Endothelial cell of umbilical vein (primary cell): ENCODE results near the gene GGACT. TPM values are rescaled to one million over a fixed set of nuclear protein-coding genes. Genes with fewer than 3 reads are reported as not detected.

ENCODE experiments used
- BruUV-seq: library from RNA; stranded (reverse); fragments of 400-500 nt; replicated peaks from 2 replicates; lab custom pipeline; 2021; lab: Mats Ljungman, UMichigan
- CTCF ChIA-PET: fragments of 300-600, 350-600 bp; sonication (Branson Sonifier 250); formaldehyde crosslinking; loops from one replicate; lab custom pipeline; 2021; ENCODE audit warnings: antibody characterized with exemption, inconsistent platforms; lab: Charles Lee
- POLR2A ChIA-PET: fragments of 300-600, 350-600 bp; sonication (Branson Sonifier 250); formaldehyde crosslinking; loops from one replicate; lab custom pipeline; 2021; ENCODE audit warnings: antibody characterized with exemption, inconsistent platforms; lab: Charles Lee
- DNase-seq: peaks from one replicate; pipeline ENCODE4 v3.0.0-alpha.2; 2011; ENCODE audit warnings: low read depth, low spot score
- FAIRE-seq: peaks from 2 replicates; lab custom pipeline; 2011; peaks lifted over from hg19 to GRCh38; lab: Jason Lieb, UNC
- H2AFZ ChIP-seq: 2 replicates; pipeline ENCODE4 v1.6.0; 2012; ENCODE audit warnings: low read depth, low read length, control low read depth, inconsistent platforms
- H3K27ac ChIP-seq: 2 replicates; pipeline ENCODE4 v1.5.1; 2011; ENCODE audit warnings: low read depth, mild to moderate bottlenecking, control low read depth, low read length, moderate library complexity; ENCODE audit not compliant: insufficient read depth
- H3K27me3 ChIP-seq, 2 experiments: 2 replicates each; pipeline versions ENCODE4 v1.6.0 to v1.6.1; 2011; ENCODE audit warnings: low read length in 2 of 2, mixed read lengths in 1 of 2; ENCODE audit not compliant: control insufficient read depth in 2 of 2, insufficient read depth in 2 of 2
- H3K36me3 ChIP-seq, 2 experiments: 2 replicates in 1 of 2; 3 replicates in 1 of 2; pipeline ENCODE4 v1.5.1; 2011; ENCODE audit warnings: low read length in 2 of 2, mild to moderate bottlenecking in 1 of 2, moderate library complexity in 1 of 2; ENCODE audit not compliant: control insufficient read depth in 2 of 2, insufficient read depth in 2 of 2; ENCODE audit errors: extremely low read depth in 1 of 2
- H3K4me1 ChIP-seq: 3 replicates; pipeline ENCODE4 v1.5.1; 2011; ENCODE audit warnings: mild to moderate bottlenecking, low read length; ENCODE audit not compliant: control insufficient read depth, insufficient read depth; ENCODE audit errors: extremely low read depth
- H3K4me2 ChIP-seq: 2 replicates; pipeline ENCODE4 v1.6.1; 2011; ENCODE audit warnings: low read length, control low read depth, mixed read lengths; ENCODE audit not compliant: insufficient read depth
- H3K4me3 ChIP-seq, 3 experiments: fragments of 200-600 bp in 1 of 3; sonication (generic), shearing (Covaris generic) in 1 of 3; replicated peaks in 1 of 3; 2 replicates each; pipeline ENCODE4 v1.5.1; 2011 to 2016; ENCODE audit warnings: control low read depth in 3 of 3, low read length in 3 of 3, mild to moderate bottlenecking in 2 of 3, inconsistent platforms in 1 of 3, low read depth in 1 of 3, moderate library complexity in 1 of 3; ENCODE audit not compliant: insufficient read depth in 1 of 3
- H3K79me2 ChIP-seq: 2 replicates; pipeline ENCODE4 v1.6.0; 2012; ENCODE audit warnings: low read length, inconsistent platforms; ENCODE audit not compliant: control insufficient read depth, insufficient read depth
- H3K9ac ChIP-seq: replicated peaks from 2 replicates; pipeline ENCODE3; 2011; ENCODE audit warnings: low read length, control low read depth; ENCODE audit not compliant: insufficient read depth; ENCODE audit errors: extremely low read depth
- H3K9me1 ChIP-seq: replicated peaks from 3 replicates; pipeline ENCODE4 v1.6.0; 2011; ENCODE audit warnings: mild to moderate bottlenecking, low read length; ENCODE audit not compliant: control insufficient read depth, insufficient read depth; ENCODE audit errors: extremely low read depth
- H3K9me3 ChIP-seq: replicated peaks from 2 replicates; pipeline ENCODE4 v1.5.1; 2012; ENCODE audit warnings: low read length, inconsistent platforms; ENCODE audit not compliant: control insufficient read depth, insufficient read depth
- H4K20me1 ChIP-seq: replicated peaks from 2 replicates; pipeline ENCODE3; 2011; ENCODE audit warnings: mild to moderate bottlenecking, low read length; ENCODE audit not compliant: control insufficient read depth, insufficient read depth; ENCODE audit errors: extremely low read depth
- CTCF ChIP-seq, 2 donors: IDR thresholded peaks; 1 replicate in 1 of 2; 2 replicates in 1 of 2; pipeline ENCODE4 v1.5.1; 2011; ENCODE audit warnings: low read length in 2 of 2, mild to moderate bottlenecking in 2 of 2, moderate library complexity in 2 of 2, control low read depth in 1 of 2, inconsistent platforms in 1 of 2, low read depth in 1 of 2; ENCODE audit not compliant: insufficient read depth in 1 of 2; ENCODE audit errors: extremely low read depth in 1 of 2
- EZH2 ChIP-seq: IDR thresholded peaks from 2 replicates; pipeline ENCODE4 v1.6.1; 2012; ENCODE audit warnings: borderline replicate concordance, low read depth, mild to moderate bottlenecking, moderate library complexity, low read length, inconsistent platforms; ENCODE audit not compliant: severe bottlenecking
- FOS ChIP-seq: IDR thresholded peaks from 2 replicates; pipeline ENCODE4 v1.6.1; 2011; ENCODE audit warnings: mild to moderate bottlenecking, low read length, moderate library complexity, borderline replicate concordance; ENCODE audit not compliant: insufficient read depth
- GATA2 ChIP-seq: IDR thresholded peaks from 2 replicates; pipeline ENCODE4 v1.7.0; 2011; ENCODE audit warnings: low read depth, mild to moderate bottlenecking, moderate library complexity, mixed read lengths, low read length; ENCODE audit not compliant: insufficient read length, insufficient read depth
- JUN ChIP-seq: IDR thresholded peaks from 2 replicates; pipeline ENCODE4 v1.6.1; 2011; ENCODE audit warnings: borderline replicate concordance, low read depth; ENCODE audit not compliant: insufficient read length, insufficient read depth
- MAX ChIP-seq: IDR thresholded peaks from 2 replicates; pipeline ENCODE4 v1.6.1; 2011; ENCODE audit not compliant: insufficient read depth, insufficient read length
- MYC ChIP-seq: IDR thresholded peaks from one replicate; pipeline ENCODE4 v1.6.1; 2011; ENCODE audit warnings: mild to moderate bottlenecking, low read depth, low read length
- POLR2A ChIP-seq: IDR thresholded peaks from 2 replicates; pipeline ENCODE4 v1.6.1; 2012; ENCODE audit warnings: low read depth, mild to moderate bottlenecking, control low read depth, low read length
- POLR2AphosphoS5 ChIP-seq: IDR thresholded peaks from 2 replicates; pipeline ENCODE4 v1.6.1; 2012; ENCODE audit warnings: low read depth, mild to moderate bottlenecking, control low read depth, low read length, moderate library complexity; ENCODE audit not compliant: insufficient read depth
- dilution Hi-C: fragments of 300-500 bp; cut with MboI; formaldehyde crosslinking; loops from one replicate; pipeline ENCODE4 v1.15.0; 2019; ENCODE audit warnings: low sequenced_read_pairs; ENCODE audit not compliant: extremely low pct_ligation_motif_present
- intact Hi-C: fragments of 100-400 bp; cut with micrococcal nuclease; formaldehyde crosslinking; loops from one replicate; pipeline ENCODE4 v1.10.0; 2022
- polyA plus RNA-seq, 4 experiments: library from polyadenylated mRNA; depleted of rRNA in 3 of 4; stranded (reverse) in 3 of 4; unstranded in 1 of 4; fragments of >200 nt; gene quantifications; 2 replicates each; pipeline versions ENCODE4 v1.2.1 to v1.2.3, GENCODE V29; 2011 to 2012; ENCODE audit warnings: missing spikeins in 1 of 4
- total RNA-seq: library from RNA; stranded (reverse); gene quantifications from 2 replicates; pipeline ENCODE4 v1.2.3, GENCODE V29; 2021

GGACT gene
- total and polyA plus RNA-seq, 2 donors (not counting 3 experiments of a cell fraction or from before 2014, with no cell fraction given), result 2.5 to 6.5 TPM

GRCh38 chr13:100523981-100524386, 64.6 kb downstream of the GGACT start:
- no peaks in the 10 kb centered on the region for H3K79me2 ChIP-seq
- no peak overlapping the region for H3K4me3 ChIP-seq
- TF ChIP-seq FOS (no peak), MAX (no peak), POLR2AphosphoS5 (no peak), POLR2A (no peak), JUN (no peak), EZH2 (no peak), CTCF (IDR thresholded peaks at IDR 0.05; ENCODE audit: extremely low read depth in 1 of 2, insufficient read depth in 1 of 2, low read depth in 1 of 2, low read length in 2 of 2) (no peak), GATA2 (no peak), MYC (no peak)
- no peaks in the 10 kb centered on the region for H3K9me1 ChIP-seq
- no peak overlapping the region for H2AFZ ChIP-seq
- no peaks in the 10 kb centered on the region for H3K4me1 ChIP-seq
- no peak overlapping the region for H3K4me2 ChIP-seq
- H3K36me3 ChIP-seq, result peaks cover 0 to 2% of the 10 kb centered on the region in 2 experiments
- BruUV-seq, result no TSS peak
- H3K27ac ChIP-seq, result no peak overlapping the region
- intact Hi-C loops, result no loop called here
- no peaks in the 10 kb centered on the region for H3K27me3 ChIP-seq
- no peak for DNase-seq
- H4K20me1 ChIP-seq, result no peaks in the 10 kb centered on the region
- H3K9me3 ChIP-seq, result no peaks in the 10 kb centered on the region
- CTCF ChIA-PET, result interaction anchor here (1.0 to 1.4 kb wide), 2 partner anchors 9 kb away, joined by 3 to 5 read pairs; no protein-coding TSS in a partner anchor
- POLR2A ChIA-PET, result no interaction called here
- FAIRE-seq, result no peak
- H3K9ac ChIP-seq, result no peak overlapping the region
- dilution Hi-C loops, result no loop called here
